Inflammatory macrophage (primary cell): ENCODE measurements around the gene PGLYRP4.
A peak's percentile ranks its signal among the peaks of the same experiment; 100 is the strongest.

Experiments
- DNase-seq, 2 donors: peaks; one replicate each; pipeline ENCODE4 v3.0.0-alpha.2; 2020 to 2022
- total RNA-seq, 18 experiments: gene quantifications; one replicate each; lab custom pipeline; 2026; ENCODE audit warnings: mixed read lengths in 6 of 18, inconsistent platforms in 2 of 18; lab: John Stamatoyannopoulos, UW

Gene PGLYRP4
- 0 to 0.15 (median 0) reads per million in 18 experiments for total RNA-seq

DNA sequence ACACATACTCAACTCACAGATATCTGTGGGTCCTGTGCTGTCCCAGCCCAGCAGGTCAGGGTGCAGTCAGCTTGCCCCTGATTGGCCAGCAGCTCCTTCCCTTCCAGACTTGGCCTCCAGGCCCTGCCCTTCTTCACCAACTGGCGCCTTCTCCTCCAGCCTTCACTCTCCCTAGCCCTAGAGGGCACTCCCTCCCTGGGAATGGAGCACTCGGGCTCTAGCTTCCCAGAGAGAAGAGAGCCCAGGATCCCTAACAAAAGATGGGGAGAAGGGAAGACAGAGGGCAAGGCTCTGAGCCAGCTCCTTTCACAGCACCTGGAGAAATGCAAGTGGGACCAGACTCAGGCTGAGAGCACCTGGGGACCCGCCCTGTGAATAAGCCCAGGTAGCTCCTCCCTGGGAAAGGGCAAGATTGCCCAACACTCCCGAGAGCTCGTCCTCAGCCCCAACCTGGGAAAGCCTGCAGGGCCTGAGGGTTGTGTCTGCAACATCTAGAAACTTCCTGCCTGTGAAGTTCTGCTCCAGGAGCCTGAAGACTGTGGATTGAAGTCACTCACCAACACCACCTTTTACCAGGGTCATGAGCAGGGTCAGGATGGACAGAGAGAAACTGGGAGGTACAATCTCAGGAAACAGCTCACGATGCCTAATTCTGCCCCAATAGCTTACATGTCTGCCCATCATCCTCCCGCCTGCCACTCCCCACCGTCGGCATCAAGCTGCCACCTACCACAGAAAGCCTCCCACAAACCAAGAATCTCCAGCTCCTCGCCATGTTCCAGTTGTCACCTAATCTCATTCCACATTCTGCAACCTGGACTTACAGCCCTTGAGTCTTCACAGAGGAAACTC, at the start of gene PGLYRP4:
PGLYRP4 (minus strand) TSS at position 331 of the 852 bp plus-strand sequence. CDS start 909 bp downstream, outside the sequence.
- no peak for DNase-seq

GRCh38 chr1:153397924-153398651, 49.4 kb upstream of the PGLYRP4 start:
- no peak for DNase-seq

DNA sequence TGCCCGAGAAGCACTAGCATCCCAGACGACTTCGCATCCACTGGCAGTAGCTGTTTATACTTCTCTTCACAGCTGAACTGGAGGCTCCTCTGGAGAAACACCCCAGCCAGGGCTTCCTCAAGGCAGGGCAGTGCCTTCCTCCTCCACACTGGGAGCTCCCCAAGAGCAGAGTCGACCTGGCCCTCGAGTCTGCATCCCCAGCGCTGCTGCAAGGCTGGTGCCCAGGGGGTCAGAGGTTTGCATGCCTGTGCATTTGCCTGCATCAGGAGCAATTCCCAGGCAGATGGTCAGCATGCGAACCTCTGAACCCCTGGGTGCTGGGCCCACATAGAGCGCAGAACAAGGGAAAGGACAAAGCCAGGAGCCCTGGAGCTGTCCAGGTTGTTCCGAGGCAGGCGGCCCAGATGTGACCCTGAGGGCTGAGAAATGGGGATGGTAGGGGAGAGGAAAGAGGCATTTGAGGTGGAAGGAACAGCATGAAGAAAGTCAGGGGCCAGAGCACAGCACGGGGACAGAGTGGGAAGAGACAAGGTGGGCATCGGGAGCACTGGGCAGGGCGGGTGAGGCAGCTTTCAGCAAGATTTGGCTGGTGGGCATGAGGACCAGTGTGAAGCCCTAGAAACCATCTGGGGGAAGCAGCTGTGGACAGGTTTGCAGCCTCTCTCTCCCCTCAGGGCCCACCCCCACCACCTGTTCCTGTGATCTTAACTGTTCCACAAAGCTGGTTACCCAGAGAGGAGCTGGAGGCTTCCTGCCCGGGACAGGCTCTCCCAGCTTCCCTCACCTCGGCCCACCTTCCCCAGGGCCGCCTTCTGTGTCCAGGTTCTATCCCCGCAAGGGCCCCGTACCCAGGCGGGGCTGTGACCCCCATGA, 48.6 kb upstream of the PGLYRP4 start:
- DNase-seq: peak in 1 of 2 donors; percentile 14

DNA sequence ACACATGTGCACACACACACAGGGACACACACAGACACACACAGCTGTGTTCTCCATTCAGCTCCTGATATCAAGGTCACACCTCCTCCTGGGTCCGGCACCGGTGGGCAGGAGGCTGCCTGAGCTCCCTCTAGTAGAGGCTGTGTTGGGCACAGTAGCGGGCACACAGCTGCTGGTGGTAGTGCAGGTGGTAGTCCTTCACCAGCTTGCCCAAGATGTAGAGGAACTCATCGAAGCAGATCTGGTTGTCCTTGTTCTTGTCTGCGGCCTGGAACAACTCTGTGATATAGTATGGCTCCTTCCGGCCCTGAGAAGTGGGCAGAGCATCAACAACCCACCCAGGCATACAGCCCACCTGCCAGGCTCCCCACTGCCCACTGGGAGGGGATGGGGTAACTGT, 47.8 kb upstream of the PGLYRP4 start:
- no peak for DNase-seq

- no peak for DNase-seq
Measured at GRCh38 chr1:153395776-153396175, 47.1 kb upstream of the PGLYRP4 start.

DNA sequence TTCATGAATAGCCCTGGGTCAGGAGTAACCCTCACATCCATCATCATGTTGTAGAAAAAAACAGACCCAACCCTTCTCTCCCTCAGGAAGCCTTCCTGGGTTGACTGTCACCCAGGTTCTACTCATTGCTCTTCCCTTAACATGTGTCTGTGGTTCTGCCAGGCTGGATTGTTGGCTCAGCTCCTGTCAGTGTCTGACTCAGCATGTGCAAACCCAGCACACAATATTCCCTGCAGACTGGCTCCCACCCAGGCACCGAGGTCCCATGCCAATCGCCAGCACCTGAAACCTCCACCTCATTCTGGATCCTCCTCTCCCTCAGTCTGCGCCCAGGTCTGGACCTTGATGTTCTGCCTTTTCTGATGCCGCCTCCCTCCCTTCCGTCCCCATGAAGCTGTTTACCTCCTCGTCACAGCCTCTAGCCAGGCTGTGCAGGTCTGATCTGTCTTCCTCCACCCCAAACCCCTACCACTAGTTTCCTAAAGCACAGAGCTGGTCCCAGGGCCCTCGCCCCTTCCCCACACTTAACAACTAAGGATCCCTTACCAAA, 46.6 kb upstream of the PGLYRP4 start:
- no peak for DNase-seq

DNA sequence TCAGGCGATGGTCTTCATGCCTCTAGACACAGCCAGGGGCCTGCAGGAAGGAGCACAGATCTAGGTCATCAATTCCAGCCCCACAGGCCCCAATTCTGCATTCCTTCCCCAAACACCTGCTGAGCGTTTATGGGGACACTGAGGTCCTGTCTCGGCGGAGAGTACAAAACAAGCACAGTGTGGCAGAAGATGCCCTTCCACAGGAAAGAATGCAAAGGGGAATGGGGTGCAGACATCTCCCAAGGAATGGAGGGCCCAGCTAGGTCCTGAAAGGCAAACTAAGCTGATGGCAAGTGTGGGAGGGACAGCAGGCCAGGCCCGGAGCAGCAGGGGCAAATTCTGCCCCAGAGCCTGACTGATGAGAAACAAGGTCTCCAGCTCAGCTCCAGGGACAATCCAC, 45.8 kb upstream of the PGLYRP4 start:
- DNase-seq: no peak

DNA sequence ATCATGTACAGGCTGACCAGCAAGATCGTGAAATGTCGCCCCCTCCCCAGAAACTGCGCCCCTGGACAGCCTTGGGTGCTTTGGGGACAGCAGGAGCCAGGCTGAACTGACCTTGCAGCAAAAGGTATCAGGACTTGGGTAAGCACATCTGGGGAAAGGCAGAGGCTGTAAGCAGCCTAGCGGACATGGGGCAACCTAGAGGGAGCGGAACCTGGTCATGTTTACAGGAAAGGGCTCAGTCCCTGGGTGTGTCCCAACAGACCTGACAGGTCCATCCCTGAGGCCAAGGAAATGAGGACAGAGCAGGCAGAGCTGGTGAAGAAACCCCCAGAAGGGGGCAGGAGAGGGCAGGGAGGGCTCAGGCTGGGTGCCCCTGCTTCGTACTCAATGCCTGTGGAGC, 45.3 kb upstream of the PGLYRP4 start:
- DNase-seq: no peak

DNA sequence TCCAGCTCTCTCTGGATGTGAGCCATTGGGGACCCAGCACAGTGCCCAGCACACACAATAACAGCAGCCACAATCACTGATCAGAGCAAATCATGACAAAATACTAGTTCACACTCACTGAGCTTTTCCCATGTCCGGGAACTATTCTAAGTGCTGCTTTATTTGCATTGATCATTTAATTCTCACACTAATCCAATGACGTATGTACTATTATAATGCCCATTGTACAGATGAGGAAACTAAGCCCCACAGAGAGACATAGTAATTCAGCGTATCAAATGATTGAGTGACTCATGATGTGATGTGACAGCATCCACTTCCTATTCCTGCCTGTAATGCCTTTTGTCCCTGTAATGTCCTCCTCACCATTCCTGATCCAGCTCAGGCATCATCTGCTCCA, 44.2 kb upstream of the PGLYRP4 start:
- DNase-seq: peak in 1 of 2 donors; percentile 9

GRCh38 chr1:153392258-153392657, 43.6 kb upstream of the PGLYRP4 start:
- DNase-seq: no peak

GRCh38 chr1:153390938-153391710, 42.5 kb upstream of the PGLYRP4 start, which contains the start of gene S100A8:
TSS of gene S100A8 (minus strand) at chr1:153391073. CDS start at chr1:153390535, 538 bp downstream.
- peak; percentile 90 to 97 for DNase-seq

- DNase-seq: peak; percentile 41 to 52
Measured at GRCh38 chr1:153389973-153390879, 41.6 kb upstream of the PGLYRP4 start.

- peak; percentile 17 to 28 for DNase-seq
Measured at GRCh38 chr1:153389401-153389800, 40.8 kb upstream of the PGLYRP4 start.

DNA sequence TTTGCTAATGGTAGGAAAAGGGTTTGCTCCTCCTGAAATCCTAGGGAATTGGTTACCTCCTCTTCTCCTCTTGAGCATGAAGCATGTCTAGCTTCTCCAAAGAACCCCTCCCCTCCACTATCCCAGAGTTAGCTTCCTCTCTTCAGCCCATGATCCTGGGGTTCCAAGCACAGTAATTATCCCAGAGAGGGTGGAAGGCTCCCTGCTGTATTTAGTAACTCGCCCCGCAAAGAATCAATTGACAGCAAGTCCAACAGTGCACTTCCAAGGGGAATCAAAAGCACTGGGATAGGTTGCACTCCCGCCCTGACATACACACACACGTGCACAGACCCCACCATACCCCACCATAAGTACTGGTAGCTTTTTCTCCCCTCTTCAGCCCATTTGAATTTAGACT, 39.1 kb upstream of the PGLYRP4 start:
- DNase-seq: no peak

- DNase-seq: no peak
Measured at GRCh38 chr1:153387001-153387400, 38.4 kb upstream of the PGLYRP4 start.

DNA sequence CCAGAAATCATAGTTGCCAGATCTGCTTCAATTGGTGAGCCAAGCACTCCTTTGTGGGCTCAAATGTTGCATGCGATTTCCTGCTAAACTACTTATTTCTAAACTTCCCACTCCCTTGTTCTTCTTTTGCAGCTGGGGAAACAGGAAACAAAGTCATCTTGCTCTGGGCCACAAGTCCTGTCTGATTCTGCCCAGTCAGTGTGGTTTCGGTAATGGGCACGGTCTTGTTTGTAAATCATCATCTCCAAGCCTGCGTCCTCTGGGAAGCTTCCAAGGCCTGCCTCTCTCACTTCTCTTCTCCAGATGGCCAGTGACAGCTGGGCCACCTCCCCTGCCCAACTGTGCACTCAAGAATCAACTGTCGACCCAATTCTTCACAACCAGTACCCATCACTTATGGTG, 37.9 kb upstream of the PGLYRP4 start:
- peak; percentile 86 to 93 for DNase-seq

DNA sequence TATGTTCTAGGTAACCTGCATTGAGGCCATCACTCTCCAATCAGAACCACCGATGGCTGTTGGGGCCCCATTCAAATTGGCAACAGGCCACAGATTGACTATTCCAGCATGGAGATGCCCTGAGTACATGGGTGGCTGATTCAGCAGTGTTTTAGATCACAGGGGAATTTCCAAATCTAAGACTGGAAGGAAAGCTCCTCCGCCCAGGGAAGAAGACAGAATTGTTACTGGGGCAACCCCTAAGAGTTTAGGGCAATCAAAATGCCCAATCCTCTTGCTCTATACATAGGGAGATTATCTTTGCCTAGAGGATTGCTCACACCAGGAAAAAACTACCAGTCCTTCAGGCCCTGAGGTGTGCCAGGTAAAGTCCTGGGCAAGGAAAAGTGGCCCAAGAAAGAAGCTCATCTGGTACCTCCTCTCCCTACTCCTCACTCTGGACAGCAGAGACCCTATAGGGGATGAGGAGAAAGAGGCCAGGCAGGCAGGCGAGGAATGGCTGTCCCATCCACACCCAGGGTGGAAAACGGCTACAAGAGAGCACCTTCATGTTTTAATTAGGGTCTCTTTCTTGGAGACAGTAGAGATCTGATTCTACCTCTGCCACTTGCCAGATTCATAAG, 36.4 kb upstream of the PGLYRP4 start:
- DNase-seq: peak in 1 of 2 donors; percentile 27

DNA sequence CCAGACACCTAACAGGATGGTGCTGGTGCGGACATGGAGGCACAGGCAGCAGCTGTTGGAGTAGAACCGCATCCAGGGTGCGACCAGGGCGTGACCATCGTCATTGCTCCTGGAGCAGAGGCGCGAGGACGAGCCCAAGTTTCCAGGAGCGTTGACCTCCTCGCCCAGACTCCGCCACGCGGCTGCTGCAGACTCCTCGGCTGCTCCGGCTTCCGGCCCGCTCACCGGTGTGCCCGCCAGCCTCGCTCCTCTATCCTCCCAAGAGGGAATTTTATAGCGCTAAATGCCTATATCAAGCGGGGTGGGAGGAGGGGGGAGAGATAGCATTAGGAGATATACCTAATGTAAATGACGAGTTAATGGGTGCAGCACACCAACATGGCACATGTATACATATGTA, 32.1 kb upstream of the PGLYRP4 start:
- no peak for DNase-seq

DNA sequence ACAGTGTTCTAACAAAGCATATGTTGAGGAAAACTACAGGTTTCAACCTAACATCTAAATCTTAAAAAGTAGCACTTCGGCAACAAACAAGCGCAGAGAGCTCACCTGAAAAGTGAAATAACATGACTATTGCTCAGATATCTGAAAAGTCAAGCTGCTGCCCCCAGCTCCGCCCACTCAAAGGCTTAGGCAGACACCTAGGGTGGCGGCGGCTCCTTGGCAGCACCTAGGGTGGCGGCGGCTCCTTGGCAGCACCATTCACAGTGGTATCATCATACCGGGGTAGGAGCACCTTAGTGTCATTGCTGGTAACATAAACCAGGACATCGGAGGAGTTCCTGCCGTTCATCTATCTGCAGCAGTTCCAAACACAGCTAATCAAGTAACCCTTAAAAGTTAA, 30.9 kb upstream of the PGLYRP4 start:
- DNase-seq: no peak

GRCh38 chr1:153375511-153375910, 26.9 kb upstream of the PGLYRP4 start, which contains the start of gene S100A12:
TSS of gene S100A12 (minus strand) at chr1:153375621. CDS start at chr1:153374592, 1,029 bp downstream.
- DNase-seq: peak; percentile 75 to 88
